SK-N-SH (cell line): ENCODE measurements around the gene COL24A1.

Source experiments
- CTCF ChIP-seq: fragments of 200-600 bp; sonication (generic); IDR thresholded peaks from 2 replicates; pipeline ENCODE4 v1.6.1; 2017; ENCODE audit warnings: antibody characterized with exemption, mild to moderate bottlenecking, moderate library complexity
- EP300 ChIP-seq, 2 experiments: IDR thresholded peaks; 2 replicates each; pipeline versions ENCODE4 v1.4.0 to v1.6.1; 2012; ENCODE audit warnings: borderline replicate concordance in 1 of 2, low read depth in 1 of 2, low read length in 1 of 2
- JUND ChIP-seq: IDR thresholded peaks from 2 replicates; pipeline ENCODE4 v1.4.0; 2012
- RCOR1 ChIP-seq: fragments of 150-350 bp; IDR thresholded peaks from 2 replicates; pipeline ENCODE4 v1.6.1; 2017; ENCODE audit warnings: antibody characterized with exemption, low read length
- USF2 ChIP-seq: fragments of 150-350 bp; IDR thresholded peaks from 2 replicates; pipeline ENCODE4 v1.6.1; 2017; ENCODE audit warnings: antibody characterized with exemption, low read length, low read depth, borderline replicate concordance

- no peak for TF ChIP-seq EP300 (IDR thresholded peaks at IDR 0.05; ENCODE audit: borderline replicate concordance in 1 of 2, low read depth in 1 of 2, low read length in 1 of 2)
- no peak for TF ChIP-seq CTCF
- no peak for TF ChIP-seq RCOR1
- no peak for TF ChIP-seq JUND
- no peak for TF ChIP-seq USF2
Observed at GRCh38 chr1:85983316-85983715, 173.3 kb downstream of the COL24A1 start.
